NCI-H524 treated with DMSO at 0.1 percent for 48 hours (cell line): ENCODE measurements around the gene NSUN2.

Source experiments
- DNase-seq: peaks from one replicate; lab custom pipeline; 2025; lab: John Stamatoyannopoulos, UW

NSUN2 gene

GRCh38 chr5:6557807-6558575 is 74.9 kb downstream of the NSUN2 start:
- DNase-seq, result no peak

GRCh38 chr5:6556802-6557102 is 76.1 kb downstream of the NSUN2 start:
- DNase-seq, result no peak

GRCh38 chr5:6556089-6556801 is 76.6 kb downstream of the NSUN2 start:
- no peak for DNase-seq

- no peak for DNase-seq
These were observed 78.0 kb downstream of the NSUN2 start for GRCh38 chr5:6554812-6555211.

- DNase-seq, result no peak
These were observed 78.9 kb downstream of the NSUN2 start for GRCh38 chr5:6553972-6554371.

GRCh38 chr5:6552612-6553011 is 80.2 kb downstream of the NSUN2 start:
- no peak for DNase-seq

- DNase-seq, result no peak
These were observed 80.9 kb downstream of the NSUN2 start for GRCh38 chr5:6551955-6552313.

- DNase-seq, result no peak
These were observed 81.4 kb downstream of the NSUN2 start for GRCh38 chr5:6551287-6551954.

GRCh38 chr5:6550628-6551027 is 82.2 kb downstream of the NSUN2 start:
- DNase-seq, result no peak
